ENCODE measurements around the gene PIEZO1. TPM values are rescaled to one million over a fixed set of nuclear protein-coding genes. Genes with fewer than 3 reads are reported as not detected.
A peak's percentile ranks its signal among the peaks of the same experiment; 100 is the strongest.

PIEZO1 gene
- total and polyA plus RNA-seq, 9 of the 15 experiments (the other 6 are each of a cell fraction or from before 2014, with no cell fraction given) = 3.6 to 432 (median 131) TPM

GRCh38 chr16:88803264-88803987, 18.4 kb upstream of the PIEZO1 start, which contains the start of gene CDT1 (continued):
- TF ChIP-seq HEY1 (CRISPR knock-in tag; IDR thresholded peaks at IDR 0.05; ENCODE audit: borderline replicate concordance) (no peak), CTBP1 (IDR thresholded peaks at IDR 0.05; ENCODE audit: borderline replicate concordance) (peak; percentile 70; the same call in 1 of the 2 replicates), FOXA1 (IDR thresholded peaks at IDR 0.05; ENCODE audit: borderline replicate concordance) (no peak), RAD51 (IDR thresholded peaks at IDR 0.05; ENCODE audit: borderline replicate concordance, low read depth) (no peak), SRSF3 (IDR thresholded peaks at IDR 0.05; ENCODE audit: insufficient read depth, low read length) (no peak), RAD21 (CRISPR knock-in tag; conservative IDR thresholded peaks at IDR 0.05 in 1 of 2, IDR thresholded peaks at IDR 0.05 in 1 of 2) (no peak), ZNF511 (CRISPR knock-in tag; IDR thresholded peaks at IDR 0.05) (0 out of 2 replicates have a peak, but pooled peaks have one; percentile 49), KLF16 (IDR thresholded peaks at IDR 0.05) (no peak), BRD9 (IDR thresholded peaks at IDR 0.05; ENCODE audit: low read depth, partially characterized antibody) (no peak), ZNF75A (CRISPR knock-in tag; IDR thresholded peaks at IDR 0.05) (no peak), ZNF133 (CRISPR knock-in tag; IDR thresholded peaks at IDR 0.05) (no peak), TAF1 (IDR thresholded peaks at IDR 0.05; ENCODE audit: control insufficient read depth, extremely low read depth, insufficient read depth, low read length, severe bottlenecking) (peak; percentile 75), IRF9 (tag; IDR thresholded peaks at IDR 0.05) (no peak), CBX3 (IDR thresholded peaks at IDR 0.05; ENCODE audit: borderline replicate concordance in 1 of 2, low read length in 2 of 2) (no peak), POU5F1 (IDR thresholded peaks at IDR 0.05; ENCODE audit: borderline replicate concordance, low read depth, low read length, partially characterized antibody) (peak; percentile 33), ATF1 (CRISPR knock-in tag; IDR thresholded peaks at IDR 0.05) (no peak), ATF1 (tag; IDR thresholded peaks at IDR 0.05) (peak; percentile 6; the same call in 1 of the 2 replicates), KDM5B (IDR thresholded peaks at IDR 0.05; ENCODE audit: insufficient replicate concordance, low read depth, low read length) (no peak), NCOR1 (IDR thresholded peaks at IDR 0.05) (no peak), SOX6 (IDR thresholded peaks at IDR 0.05) (no peak), FOXJ3 (CRISPR knock-in tag; IDR thresholded peaks at IDR 0.05) (no peak), PYGO2 (tag; IDR thresholded peaks at IDR 0.05) (no peak), ZNF384 (IDR thresholded peaks at IDR 0.05; ENCODE audit: low read depth, low read length) (no peak), SIRT6 (IDR thresholded peaks at IDR 0.05; ENCODE audit: low read depth, low read length) (no peak), IFI16 (CRISPR knock-in tag; IDR thresholded peaks at IDR 0.05) (no peak), ZBTB17 (CRISPR knock-in tag; IDR thresholded peaks at IDR 0.05) (no peak; the same call in 1 of the 2 replicates), ZNF431 (CRISPR knock-in tag; IDR thresholded peaks at IDR 0.05) (no peak), STAT5B (CRISPR knock-in tag; IDR thresholded peaks at IDR 0.05) (no peak)
